ENCODE measurements around the gene KCTD11.

The KCTD11 gene

DNA sequence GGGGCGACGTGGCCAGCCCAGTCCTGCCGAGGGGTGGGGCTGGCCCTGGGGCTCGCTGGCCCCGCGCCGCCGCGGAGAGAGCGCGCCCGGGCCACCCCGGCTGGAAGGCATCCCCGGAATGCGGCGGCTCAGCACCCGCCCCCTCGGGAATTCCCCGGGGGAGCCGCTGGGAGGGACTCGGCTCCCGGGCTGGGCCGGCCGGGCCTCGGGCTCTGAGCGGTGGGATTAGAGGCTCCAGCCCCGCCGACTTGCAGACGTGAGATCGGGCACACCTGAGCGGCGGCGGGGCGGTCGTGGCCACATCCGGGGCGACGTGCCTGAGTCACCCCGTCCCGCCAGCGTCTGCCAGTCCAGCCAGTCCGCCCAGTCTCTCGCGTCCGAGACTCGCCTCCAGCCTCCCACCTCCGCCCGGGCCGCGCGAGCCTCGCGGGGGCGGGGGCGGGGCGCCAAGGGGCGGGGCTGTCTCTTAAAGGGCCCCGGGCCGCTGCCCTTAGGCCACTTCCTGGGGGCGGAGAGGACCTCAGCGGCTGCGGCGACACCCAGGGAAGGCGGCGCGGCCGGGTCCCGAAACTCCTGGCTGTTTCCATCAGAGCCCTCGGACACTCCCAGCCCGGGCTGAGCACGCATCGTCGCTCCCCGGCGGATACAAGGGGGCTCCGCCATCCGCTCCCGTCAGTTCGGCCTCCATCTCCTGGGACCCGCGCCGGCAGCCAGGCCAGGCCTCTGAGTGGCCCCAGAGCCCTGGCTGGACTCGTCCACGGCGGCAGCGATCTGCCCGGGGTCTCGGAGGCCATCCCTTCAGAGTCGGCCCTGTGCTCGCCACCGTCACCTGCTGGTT, at the start of gene KCTD11:
KCTD11 (plus strand) TSS at position 498 of the 838 bp plus-strand sequence.
- H3K4me3 ChIP-seq (ENCODE audit: low read depth, low read length), result peak within 1 kb of the TSS; percentile 91

DNA sequence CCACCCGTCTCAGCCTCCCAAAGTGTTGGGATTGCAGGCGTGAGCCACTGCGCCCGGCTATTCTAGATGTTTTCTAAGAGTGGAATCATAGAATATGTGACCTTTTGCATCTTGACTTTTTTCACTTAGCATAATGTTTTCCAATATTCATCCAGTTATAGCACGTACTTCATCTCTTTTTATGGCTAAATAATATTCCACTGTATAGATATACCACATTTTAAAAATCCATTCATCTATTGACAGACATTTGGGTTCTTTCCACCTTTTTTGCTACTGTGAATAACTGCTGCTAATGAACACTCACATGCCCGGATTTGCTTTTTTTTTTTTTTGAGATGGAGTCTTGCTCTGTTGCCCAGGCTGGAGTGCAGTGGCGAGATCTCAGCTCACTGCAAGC, 47.8 kb upstream of the KCTD11 start:
- Histone ChIP-seq H3K36me3 (ENCODE audit: control insufficient read depth, insufficient read depth, low read length) (peaks cover 6% of the 10 kb centered on the region), H3K9ac (ENCODE audit: low read length) (no peak overlapping the region), H3K27me3 (ENCODE audit: control insufficient read depth, insufficient read depth, low read length) (0 out of 2 replicates have a peak, but pooled peaks cover 4% of the 10 kb centered on the region), H3K9me3 (ENCODE audit: control insufficient read depth, insufficient read depth, low read depth, low read length) (no peaks in the 10 kb centered on the region), H3K4me3 (ENCODE audit: low read depth, low read length) (no peak overlapping the region), H3K4me1 (ENCODE audit: control insufficient read depth, insufficient read depth, low read length) (peaks cover 2% of the 10 kb centered on the region; the same call in 1 of the 2 replicates), H3K27ac (ENCODE audit: low read depth, low read length) (no peak overlapping the region)

More for the DNA sequence above, at the start of gene KCTD11:
- Histone ChIP-seq H3K4me1 (ENCODE audit: control insufficient read depth, insufficient read depth, low read length) (peaks cover 27% of the 10 kb centered on the region), H3K36me3 (ENCODE audit: control insufficient read depth, insufficient read depth, low read length) (no peaks in the 10 kb centered on the region), H3K9me3 (ENCODE audit: control insufficient read depth, insufficient read depth, low read depth, low read length) (no peaks in the 10 kb centered on the region), H3K27me3 (ENCODE audit: control insufficient read depth, insufficient read depth, low read length) (0 out of 2 replicates have a peak, but pooled peaks cover 6% of the 10 kb centered on the region), H3K9ac (ENCODE audit: low read length) (peak within 1 kb of the TSS; percentile 95), H3K27ac (ENCODE audit: low read depth, low read length) (peak within 1 kb of the TSS; percentile 98)

DNA sequence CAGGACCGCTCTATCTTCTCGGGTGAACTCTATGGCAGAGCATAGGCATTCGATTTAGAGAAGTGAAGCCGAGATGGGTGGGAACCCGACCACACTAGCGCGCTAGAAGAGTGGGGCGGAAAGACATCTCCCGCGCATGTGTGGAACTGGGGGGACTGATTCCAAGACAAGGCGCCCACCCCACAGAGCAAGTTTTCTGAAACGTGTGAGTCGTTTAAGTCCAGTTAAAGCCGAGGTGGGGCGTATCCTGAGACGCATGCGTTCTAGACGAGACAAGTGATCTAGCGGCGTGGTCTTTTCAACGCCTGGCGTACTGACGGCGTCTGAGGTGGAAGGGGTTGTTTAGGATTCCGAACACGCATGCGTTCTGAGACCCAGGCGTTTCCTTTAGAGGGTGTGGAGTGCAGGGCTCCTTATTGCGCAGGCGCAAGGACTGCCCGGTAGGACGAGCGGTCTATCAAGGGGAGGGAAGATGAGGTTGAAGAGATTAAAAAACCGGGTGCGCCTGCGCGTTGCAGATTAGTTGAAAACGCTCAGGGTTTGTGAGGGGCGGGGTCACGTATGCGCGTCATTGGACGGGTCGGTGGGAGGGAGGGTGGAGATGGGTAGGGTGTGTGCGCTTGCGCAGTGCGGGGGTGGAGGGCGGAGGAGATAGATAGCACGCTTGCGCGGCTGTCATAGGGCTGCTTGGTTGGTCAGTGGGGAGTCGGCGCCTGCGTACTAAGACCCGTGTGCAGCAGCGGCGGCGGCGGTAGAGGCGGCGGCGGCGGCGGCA, 44.9 kb upstream of the KCTD11 start, which contains the start of gene EIF5A:
EIF5A (plus strand) TSS at position 718 of the 775 bp plus-strand sequence. CDS start 2,008 bp downstream, outside the sequence.
- Histone ChIP-seq H3K9me3 (ENCODE audit: control insufficient read depth, insufficient read depth, low read depth, low read length) (no peaks in the 10 kb centered on the region), H3K27ac (ENCODE audit: low read depth, low read length) (peak within 1 kb of the TSS; percentile 97), H3K36me3 (ENCODE audit: control insufficient read depth, insufficient read depth, low read length) (peaks cover 34% of the 10 kb centered on the region), H3K9ac (ENCODE audit: low read length) (peak within 1 kb of the TSS; percentile 96), H3K4me1 (ENCODE audit: control insufficient read depth, insufficient read depth, low read length) (peaks cover 5% of the 10 kb centered on the region; the same call in 1 of the 2 replicates), H3K27me3 (ENCODE audit: control insufficient read depth, insufficient read depth, low read length) (no peaks in the 10 kb centered on the region), H3K4me3 (ENCODE audit: low read depth, low read length) (peak within 1 kb of the TSS; percentile 98)

DNA sequence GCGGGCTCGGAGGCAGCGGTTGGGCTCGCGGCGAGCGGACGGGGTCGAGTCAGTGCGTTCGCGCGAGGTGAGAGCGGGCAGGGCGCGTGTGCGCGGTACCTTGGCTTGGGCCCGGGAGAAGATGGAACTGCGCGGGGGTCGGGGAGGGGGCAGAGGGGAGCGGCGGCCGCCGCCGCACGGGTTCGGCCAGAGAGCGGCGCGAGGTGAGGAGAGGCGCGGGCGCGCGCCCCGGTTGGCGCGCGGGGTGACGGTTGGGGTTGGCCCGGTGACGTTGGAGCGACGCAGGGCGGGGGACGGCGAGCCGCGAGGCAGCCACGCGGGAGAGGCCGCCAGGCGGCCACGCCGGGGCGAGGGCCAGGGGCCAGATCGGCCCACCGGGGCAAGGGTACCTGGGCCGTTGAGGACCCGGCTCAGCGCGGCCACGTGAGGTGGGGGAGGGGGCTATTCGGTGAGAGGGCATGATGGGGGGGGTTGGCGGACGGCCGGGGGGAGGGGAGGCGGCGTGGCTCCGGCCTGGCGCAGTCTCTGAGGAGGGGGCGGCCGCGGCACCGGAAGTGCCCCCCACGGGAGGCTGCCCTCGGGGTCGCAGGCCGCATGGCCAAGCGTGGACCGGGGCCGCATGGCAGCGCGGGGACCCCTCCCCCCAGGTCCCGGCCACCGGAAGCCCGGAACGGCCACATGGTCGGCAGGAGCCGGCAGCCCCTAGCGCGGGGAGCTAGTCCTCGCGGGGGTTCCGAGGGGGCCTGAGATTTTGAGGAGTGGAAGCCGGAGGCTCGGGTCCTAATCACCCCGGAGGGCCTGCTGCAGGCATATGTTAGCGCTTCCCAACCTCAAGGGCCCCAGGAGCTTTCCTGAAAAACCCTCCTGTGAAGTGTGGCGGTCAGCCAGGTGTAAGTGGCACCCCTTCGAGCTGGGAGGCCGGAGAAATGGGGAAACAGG, 44.0 kb upstream of the KCTD11 start:
- Histone ChIP-seq H3K9ac (ENCODE audit: low read length) (peak overlapping the region; percentile 96), H3K36me3 (ENCODE audit: control insufficient read depth, insufficient read depth, low read length) (peaks cover 43% of the 10 kb centered on the region), H3K27me3 (ENCODE audit: control insufficient read depth, insufficient read depth, low read length) (no peaks in the 10 kb centered on the region), H3K9me3 (ENCODE audit: control insufficient read depth, insufficient read depth, low read depth, low read length) (no peaks in the 10 kb centered on the region), H3K4me3 (ENCODE audit: low read depth, low read length) (peak overlapping the region; percentile 98), H3K27ac (ENCODE audit: low read depth, low read length) (peak overlapping the region; percentile 97), H3K4me1 (ENCODE audit: control insufficient read depth, insufficient read depth, low read length) (peaks cover 5% of the 10 kb centered on the region; the same call in 1 of the 2 replicates)

DNA sequence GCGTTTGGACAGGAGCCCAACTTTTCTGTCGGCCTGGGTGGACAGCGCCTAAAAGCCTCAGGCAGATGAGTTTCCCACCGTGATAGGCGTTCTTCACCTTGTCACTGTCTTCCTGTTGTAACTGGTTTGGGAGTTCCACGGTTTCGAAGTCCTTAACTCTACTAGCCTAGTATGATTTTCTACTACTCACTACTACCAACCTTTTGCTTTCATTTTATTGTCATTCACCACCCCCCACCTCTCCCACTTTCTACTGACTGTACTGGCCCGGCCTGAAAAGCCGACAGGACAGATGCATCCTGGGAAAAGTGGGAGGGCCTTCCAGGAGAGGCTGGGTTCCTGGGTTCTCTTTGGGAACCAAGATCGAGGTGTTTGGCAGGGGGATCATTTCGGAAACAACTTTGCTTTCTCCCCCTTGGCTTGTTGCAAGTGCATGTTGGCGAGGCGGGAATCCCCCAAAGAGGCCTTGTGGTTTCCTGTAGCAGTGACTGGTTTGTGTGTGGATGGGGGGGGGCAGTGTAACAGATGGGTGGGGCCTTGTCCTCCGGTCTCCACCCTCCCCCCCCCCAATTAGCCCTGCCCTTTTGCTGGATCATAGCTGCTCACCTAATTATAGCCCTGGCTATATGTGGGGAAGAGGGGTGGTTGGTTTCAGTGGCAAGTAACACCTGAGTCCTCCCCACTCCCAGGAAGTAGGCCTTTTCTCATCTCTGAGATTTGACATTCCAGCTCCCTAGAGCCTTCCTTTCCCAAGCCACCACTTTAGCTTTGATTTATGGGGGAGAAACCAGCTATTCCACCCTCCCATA, 43.1 kb upstream of the KCTD11 start:
- Histone ChIP-seq H3K27me3 (ENCODE audit: control insufficient read depth, insufficient read depth, low read length) (no peaks in the 10 kb centered on the region), H3K36me3 (ENCODE audit: control insufficient read depth, insufficient read depth, low read length) (peaks cover 51% of the 10 kb centered on the region)

DNA sequence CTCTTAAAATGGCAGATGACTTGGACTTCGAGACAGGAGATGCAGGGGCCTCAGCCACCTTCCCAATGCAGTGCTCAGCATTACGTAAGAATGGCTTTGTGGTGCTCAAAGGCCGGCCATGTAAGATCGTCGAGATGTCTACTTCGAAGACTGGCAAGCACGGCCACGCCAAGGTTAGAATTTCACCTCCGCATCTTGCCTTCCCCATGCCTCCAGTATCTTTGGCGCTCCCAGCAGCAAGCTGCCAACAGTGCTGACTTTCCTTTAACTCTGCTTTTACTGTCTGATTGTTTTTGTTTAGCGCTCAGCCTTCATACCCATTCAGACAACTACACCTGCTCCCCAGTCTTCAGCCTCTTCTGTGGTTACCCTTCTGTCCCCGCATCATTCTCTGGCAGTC, 42.3 kb upstream of the KCTD11 start:
- no peaks in the 10 kb centered on the region for H3K9me3 ChIP-seq (ENCODE audit: control insufficient read depth, insufficient read depth, low read depth, low read length)
- peaks cover 12% of the 10 kb centered on the region for H3K4me1 ChIP-seq (ENCODE audit: control insufficient read depth, insufficient read depth, low read length)
- peak overlapping the region; percentile 98; the same call in 1 of the 2 replicates for H3K4me3 ChIP-seq (ENCODE audit: low read depth, low read length)
- peaks cover 55% of the 10 kb centered on the region for H3K36me3 ChIP-seq (ENCODE audit: control insufficient read depth, insufficient read depth, low read length)
- no peak overlapping the region for H3K27ac ChIP-seq (ENCODE audit: low read depth, low read length)
- no peak overlapping the region for H3K9ac ChIP-seq (ENCODE audit: low read length)
- H3K27me3 ChIP-seq (ENCODE audit: control insufficient read depth, insufficient read depth, low read length), result no peaks in the 10 kb centered on the region

More for the DNA sequence above, 43.1 kb upstream of the KCTD11 start:
- peak overlapping the region; percentile 98 for H3K4me3 ChIP-seq (ENCODE audit: low read depth, low read length)
- H3K9me3 ChIP-seq (ENCODE audit: control insufficient read depth, insufficient read depth, low read depth, low read length), result no peaks in the 10 kb centered on the region
- H3K27ac ChIP-seq (ENCODE audit: low read depth, low read length), result peak overlapping the region; percentile 97
- peaks cover 7% of the 10 kb centered on the region; the same call in 1 of the 2 replicates for H3K4me1 ChIP-seq (ENCODE audit: control insufficient read depth, insufficient read depth, low read length)
- peak overlapping the region; percentile 96 for H3K9ac ChIP-seq (ENCODE audit: low read length)

DNA sequence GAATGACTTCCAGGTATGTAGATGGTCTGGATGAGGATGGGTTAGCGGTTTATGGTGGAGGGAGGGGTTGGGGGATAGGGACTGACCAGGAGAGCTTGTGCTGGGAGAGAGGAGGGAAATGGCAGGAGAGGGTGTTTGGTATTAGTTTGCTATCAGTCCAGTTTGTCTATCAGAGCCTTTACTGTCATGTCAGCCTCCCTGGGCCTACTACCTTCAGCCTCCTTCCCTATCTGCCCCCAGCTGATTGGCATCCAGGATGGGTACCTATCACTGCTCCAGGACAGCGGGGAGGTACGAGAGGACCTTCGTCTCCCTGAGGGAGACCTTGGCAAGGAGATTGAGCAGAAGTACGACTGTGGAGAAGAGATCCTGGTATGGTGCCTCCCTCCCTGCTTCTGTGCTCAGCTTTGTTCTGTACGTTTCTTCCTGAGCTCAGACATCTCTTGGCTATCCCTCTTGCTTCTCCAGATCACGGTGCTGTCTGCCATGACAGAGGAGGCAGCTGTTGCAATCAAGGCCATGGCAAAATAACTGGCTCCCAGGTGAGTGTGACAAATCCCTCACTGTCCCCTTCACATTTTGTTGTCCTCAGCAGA, 40.8 kb upstream of the KCTD11 start:
- H3K9ac ChIP-seq (ENCODE audit: low read length), result no peak overlapping the region

DNA sequence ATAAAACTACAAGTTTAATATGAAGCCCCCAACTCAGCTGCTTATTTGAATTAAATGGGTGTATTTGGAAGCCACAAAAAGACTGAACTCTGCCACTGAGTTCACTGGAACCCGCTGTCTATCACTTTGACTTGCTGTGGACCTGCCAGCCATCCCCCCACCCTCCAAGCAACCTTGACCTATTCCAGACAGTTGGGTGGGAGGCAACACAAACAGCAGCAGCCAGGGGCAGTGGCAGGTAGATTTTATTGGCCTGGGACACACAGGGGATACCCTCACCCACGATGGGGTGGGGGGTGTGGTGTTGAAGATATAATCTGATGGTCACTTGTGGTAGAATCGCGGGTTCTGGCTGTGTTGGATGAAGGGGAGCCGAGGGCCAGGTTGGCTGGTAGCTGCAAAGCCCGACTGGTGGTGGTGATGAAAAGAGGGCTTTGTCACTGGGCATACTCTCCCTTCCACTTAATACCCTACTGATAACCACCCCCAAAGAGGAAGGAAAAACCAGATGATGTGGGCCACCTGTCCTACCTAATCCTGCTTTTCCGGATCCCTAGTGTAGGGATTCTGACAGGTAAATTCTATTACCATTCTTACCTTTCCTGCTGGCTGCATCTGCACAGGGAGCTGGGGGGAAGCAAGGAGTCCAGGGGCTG, 39.4 kb upstream of the KCTD11 start:
- no peak overlapping the region for H3K9ac ChIP-seq (ENCODE audit: low read length)
- no peaks in the 10 kb centered on the region for H3K9me3 ChIP-seq (ENCODE audit: control insufficient read depth, insufficient read depth, low read depth, low read length)
- H3K4me3 ChIP-seq (ENCODE audit: low read depth, low read length), result no peak overlapping the region
- H3K4me1 ChIP-seq (ENCODE audit: control insufficient read depth, insufficient read depth, low read length), result peaks cover 18% of the 10 kb centered on the region
- no peak overlapping the region for H3K27ac ChIP-seq (ENCODE audit: low read depth, low read length)
- peaks cover 72% of the 10 kb centered on the region for H3K36me3 ChIP-seq (ENCODE audit: control insufficient read depth, insufficient read depth, low read length)
- H3K27me3 ChIP-seq (ENCODE audit: control insufficient read depth, insufficient read depth, low read length), result no peaks in the 10 kb centered on the region

More for the DNA sequence above, 40.8 kb upstream of the KCTD11 start:
- Histone ChIP-seq H3K36me3 (ENCODE audit: control insufficient read depth, insufficient read depth, low read length) (peaks cover 61% of the 10 kb centered on the region), H3K4me1 (ENCODE audit: control insufficient read depth, insufficient read depth, low read length) (peaks cover 18% of the 10 kb centered on the region), H3K9me3 (ENCODE audit: control insufficient read depth, insufficient read depth, low read depth, low read length) (no peaks in the 10 kb centered on the region), H3K27ac (ENCODE audit: low read depth, low read length) (no peak overlapping the region), H3K27me3 (ENCODE audit: control insufficient read depth, insufficient read depth, low read length) (no peaks in the 10 kb centered on the region), H3K4me3 (ENCODE audit: low read depth, low read length) (no peak overlapping the region)

Measured in HUES6 (cell line).